H9 (cell line): ENCODE data around the gene ABCB8. TPM values are rescaled to one million over a fixed set of nuclear protein-coding genes. Genes with fewer than 3 reads are reported as not detected.

ENCODE experiments used
- DNase-seq: peaks from one replicate; pipeline ENCODE4 v3.0.0-alpha.2; 2017
- H2AFZ ChIP-seq: one replicate; pipeline ENCODE4 v1.6.1; 2013; ENCODE audit warnings: mild to moderate bottlenecking, low read length, control low read depth, moderate library complexity
- H2AK5ac ChIP-seq: 2 replicates; pipeline ENCODE4 v1.6.1; 2013; ENCODE audit warnings: low read length, control low read depth, mixed read lengths; ENCODE audit not compliant: insufficient read length
- H2BK120ac ChIP-seq: one replicate; pipeline ENCODE4 v1.6.1; 2013; ENCODE audit warnings: low read depth, mild to moderate bottlenecking, low read length, control low read depth, inconsistent platforms; ENCODE audit not compliant: poor library complexity, severe bottlenecking
- H2BK12ac ChIP-seq: 2 replicates; pipeline ENCODE4 v1.6.1; 2013; ENCODE audit warnings: low read length, control low read depth, mixed read lengths, low read depth; ENCODE audit not compliant: insufficient read length
- H2BK15ac ChIP-seq: 2 replicates; pipeline ENCODE4 v1.6.1; 2013; ENCODE audit warnings: low read depth, low read length, control low read depth
- H2BK20ac ChIP-seq: one replicate; pipeline ENCODE4 v1.6.1; 2013; ENCODE audit warnings: low read depth, mild to moderate bottlenecking, low read length, control low read depth, inconsistent platforms; ENCODE audit not compliant: poor library complexity, severe bottlenecking
- H2BK5ac ChIP-seq: 2 replicates; pipeline ENCODE4 v1.6.1; 2013; ENCODE audit warnings: low read length, control low read depth, mixed read lengths; ENCODE audit not compliant: insufficient read length
- H3K14ac ChIP-seq: 2 replicates; pipeline ENCODE4 v1.6.1; 2013; ENCODE audit warnings: low read length, control low read depth; ENCODE audit not compliant: insufficient read depth
- H3K18ac ChIP-seq: 2 replicates; pipeline ENCODE4 v1.6.1; 2013; ENCODE audit warnings: low read depth, mild to moderate bottlenecking, mixed read lengths, low read length, control low read depth; ENCODE audit not compliant: insufficient read length
- H3K23ac ChIP-seq: 2 replicates; pipeline ENCODE4 v1.6.1; 2013; ENCODE audit warnings: low read length, control low read depth, mixed read lengths, low read depth; ENCODE audit not compliant: insufficient read length
- H3K23me2 ChIP-seq: 2 replicates; pipeline ENCODE4 v1.6.1; 2013; ENCODE audit warnings: low read depth, mild to moderate bottlenecking, mixed read lengths, low read length, control low read depth; ENCODE audit not compliant: insufficient read length, poor library complexity, severe bottlenecking
- H3K27ac ChIP-seq: 2 replicates; pipeline ENCODE4 v1.5.1; 2013; ENCODE audit warnings: low read length, control low read depth, mixed read lengths, low read depth; ENCODE audit not compliant: insufficient read length
- H3K27me3 ChIP-seq: 2 replicates; pipeline ENCODE4 v1.6.1; 2013; ENCODE audit warnings: low read length, control low read depth, inconsistent platforms; ENCODE audit not compliant: insufficient read depth
- H3K4ac ChIP-seq: 2 replicates; pipeline ENCODE4 v1.6.1; 2013; ENCODE audit warnings: low read depth, mild to moderate bottlenecking, control low read depth, inconsistent platforms, low read length, moderate library complexity
- H3K4me1 ChIP-seq: 2 replicates; pipeline ENCODE4 v1.6.1; 2013; ENCODE audit warnings: low read length, control low read depth, inconsistent platforms; ENCODE audit not compliant: insufficient read depth
- H3K4me2 ChIP-seq: 2 replicates; pipeline ENCODE4 v1.6.1; 2013; ENCODE audit warnings: low read length, control low read depth, mixed read lengths; ENCODE audit not compliant: insufficient read length, insufficient read depth
- H3K56ac ChIP-seq: 2 replicates; pipeline ENCODE4 v1.6.1; 2013; ENCODE audit warnings: low read depth, mild to moderate bottlenecking, mixed read lengths, low read length, control low read depth; ENCODE audit not compliant: insufficient read length
- H3K79me1 ChIP-seq: 2 replicates; pipeline ENCODE4 v1.6.1; 2013; ENCODE audit warnings: low read depth, mild to moderate bottlenecking, moderate library complexity, low read length, control low read depth, inconsistent platforms; ENCODE audit not compliant: insufficient read depth, poor library complexity, severe bottlenecking
- H3K79me2 ChIP-seq: 2 replicates; pipeline ENCODE4 v1.6.1; 2013; ENCODE audit warnings: low read length, control low read depth, inconsistent platforms; ENCODE audit not compliant: insufficient read depth
- H3K9ac ChIP-seq: 2 replicates; pipeline ENCODE4 v1.6.1; 2013; ENCODE audit warnings: low read length, control low read depth, mixed read lengths; ENCODE audit not compliant: insufficient read length; ENCODE audit errors: extremely low read depth
- H3K9me3 ChIP-seq: one replicate; pipeline ENCODE4 v1.6.1; 2013; ENCODE audit warnings: low read depth, low read length, inconsistent platforms; ENCODE audit not compliant: control insufficient read depth
- H3T11ph ChIP-seq: one replicate; pipeline ENCODE4 v1.6.1; 2013; ENCODE audit warnings: mild to moderate bottlenecking, low read length, control low read depth, inconsistent platforms
- H4K20me1 ChIP-seq: one replicate; pipeline ENCODE4 v1.6.1; 2013; ENCODE audit not compliant: control insufficient read depth, insufficient read length, insufficient read depth
- H4K5ac ChIP-seq: 2 replicates; pipeline ENCODE4 v1.6.1; 2013; ENCODE audit warnings: low read depth, mild to moderate bottlenecking, mixed read lengths, low read length, control low read depth; ENCODE audit not compliant: insufficient read length
- H4K8ac ChIP-seq: replicated peaks from 2 replicates; pipeline ENCODE4 v1.6.1; 2013; ENCODE audit warnings: low read length, control low read depth, mixed read lengths, low read depth; ENCODE audit not compliant: insufficient read length
- H4K91ac ChIP-seq: 2 replicates; pipeline ENCODE4 v1.6.1; 2013; ENCODE audit warnings: low read depth, mild to moderate bottlenecking, moderate library complexity, mixed read lengths, low read length, control low read depth; ENCODE audit not compliant: insufficient read length
- H3K27ac Mint-ChIP-seq, 3 experiments: 2 replicates in 2 of 3; 3 replicates in 1 of 3; pipeline ENCODE4 v1.8.0; 2020 to 2021; ENCODE audit warnings: mixed read lengths in 3 of 3, mild to moderate bottlenecking in 1 of 3, moderate library complexity in 1 of 3
- H3K27me3 Mint-ChIP-seq: 2 replicates; pipeline ENCODE4 v1.8.0; 2021; ENCODE audit warnings: low read depth, mild to moderate bottlenecking, moderate library complexity, mixed read lengths
- H3K36me3 Mint-ChIP-seq, 3 experiments: 2 replicates in 2 of 3; 3 replicates in 1 of 3; pipeline ENCODE4 v1.8.0; 2020 to 2021; ENCODE audit warnings: low read depth in 3 of 3, mixed read lengths in 3 of 3; ENCODE audit not compliant: insufficient read depth in 1 of 3
- H3K4me1 Mint-ChIP-seq, 2 experiments: 2 replicates each; pipeline ENCODE4 v1.8.0; 2020; ENCODE audit warnings: mixed read lengths in 2 of 2
- H3K4me3 Mint-ChIP-seq, 2 experiments: 2 replicates in 1 of 2; 3 replicates in 1 of 2; pipeline ENCODE4 v1.8.0; 2020 to 2021; ENCODE audit warnings: mild to moderate bottlenecking in 2 of 2, mixed read lengths in 2 of 2, moderate library complexity in 1 of 2
- H3K9me3 Mint-ChIP-seq, 2 experiments: 2 replicates in 1 of 2; 3 replicates in 1 of 2; pipeline ENCODE4 v1.8.0; 2020; ENCODE audit warnings: mild to moderate bottlenecking in 2 of 2, mixed read lengths in 2 of 2, moderate library complexity in 1 of 2
- CTCF ChIP-seq: fragments of 200-600 bp; sonication (generic); conservative IDR thresholded peaks from 3 replicates; pipeline ENCODE4 v1.8.0; 2021; ENCODE audit warnings: antibody characterized with exemption, mild to moderate bottlenecking
- WGBS: extraction: QIAGEN DNeasy Blood & Tissue Kit; methylation state at CpG from one replicate; pipeline ENCODE4 v1.1.7; 2013; ENCODE audit warnings: missing lambda C conversion rate, low lambda C conversion rate, mixed read lengths; ENCODE audit not compliant: insufficient read length; ENCODE audit errors: extremely low coverage; 5-methylcytosine and 5-hydroxymethylcytosine counted together
- total RNA-seq: library from RNA; stranded (reverse); gene quantifications from 2 replicates; pipeline ENCODE4 v1.2.1, GENCODE V29; 2021

Gene ABCB8
- total RNA-seq, 1 experiment from 2014 or later, result 22.1 TPM

- Histone ChIP-seq H2AFZ (no peak overlapping the region), H4K20me1 (no peaks in the 10 kb centered on the region), H3K56ac (no peak overlapping the region), H2BK20ac (no peak overlapping the region), H4K5ac (no peak overlapping the region), H3K27me3 (no peaks in the 10 kb centered on the region), H3K23me2 (no peaks in the 10 kb centered on the region), H4K91ac (no peak overlapping the region), H3K23ac (no peak overlapping the region), H4K8ac (no peak overlapping the region), H2BK120ac (no peak overlapping the region), H3K4me1 (no peaks in the 10 kb centered on the region), H3K9ac (no peak overlapping the region), H3K14ac (no peak overlapping the region), H2AK5ac (no peak overlapping the region), H3K79me2 (no peaks in the 10 kb centered on the region; the same call in 1 of the 2 replicates), H3K4me2 (no peak overlapping the region), H2BK12ac (no peak overlapping the region), H2BK15ac (no peak overlapping the region), H3K27ac (no peak overlapping the region), H3K9me3 (no peaks in the 10 kb centered on the region), H3K4ac (no peak overlapping the region), H3T11ph (no peak overlapping the region), H3K79me1 (no peaks in the 10 kb centered on the region), H3K18ac (no peak overlapping the region), H2BK5ac (no peak overlapping the region)
- Mint-ChIP-seq H3K27ac (peak overlapping the region in 1 of 3 experiments; percentile 72; a peak in 2 of 7 replicates), H3K4me1 (peaks cover 24 to 31% of the 10 kb centered on the region in 2 experiments), H3K36me3 (peaks cover 22 to 46% (median 45%) of the 10 kb centered on the region in 3 experiments), H3K9me3 (no peaks in the 10 kb centered on the region), H3K27me3 (peaks cover 1% of the 10 kb centered on the region; the same call in 1 of the 2 replicates), H3K4me3 (no peak overlapping the region)
- DNase-seq, result no peak
- WGBS, result no CpG with 5 or more reads among the region's 7 CpGs
- no peak for TF ChIP-seq CTCF
Measured at GRCh38 chr7:151075662-151075971, 47.4 kb downstream of the ABCB8 start.
